ENCODE data around the gene LRRC63.

GRCh38 chr13:46181377-46181839 is 30.3 kb upstream of the LRRC63 start:
- no peak for TF ChIP-seq CTCF (IDR thresholded peaks at IDR 0.05)
- TF ChIP-seq POLR2A (IDR thresholded peaks at IDR 0.05), result no peak

Data from thyroid gland (tissue), 4 donors.